HG02981 (cell line): ENCODE results near the gene MYOG.

Experiments
- ATAC-seq: cut with Tn5 transposase; IDR thresholded peaks from one replicate; pipeline ENCODE4 v1.9.1; 2021; ENCODE audit warnings: mild to moderate bottlenecking, moderate library complexity; ENCODE audit not compliant: unreplicated experiment

MYOG gene

GRCh38 chr1:203072911-203073310 lies 12.9 kb downstream of the MYOG start:
- ATAC-seq: no peak

- no peak for ATAC-seq
Observed at GRCh38 chr1:203072002-203072602, 13.7 kb downstream of the MYOG start.

- no peak for ATAC-seq
Observed at GRCh38 chr1:203069030-203069747, 16.6 kb downstream of the MYOG start.

- ATAC-seq: no peak
Observed at GRCh38 chr1:203066965-203067364, 18.8 kb downstream of the MYOG start.

- ATAC-seq: no peak
Observed at GRCh38 chr1:203065986-203066385, 19.8 kb downstream of the MYOG start.

GRCh38 chr1:203065191-203065590 lies 20.6 kb downstream of the MYOG start:
- ATAC-seq: no peak

- ATAC-seq: no peak
Observed at GRCh38 chr1:203063287-203063686, 22.5 kb downstream of the MYOG start.

GRCh38 chr1:203060115-203060514 lies 25.7 kb downstream of the MYOG start:
- no peak for ATAC-seq

GRCh38 chr1:203059485-203059884 lies 26.3 kb downstream of the MYOG start:
- no peak for ATAC-seq

- no peak for ATAC-seq
Observed at GRCh38 chr1:203058676-203058935, 27.2 kb downstream of the MYOG start.

- ATAC-seq: no peak
Observed at GRCh38 chr1:203057911-203058675, 27.7 kb downstream of the MYOG start.

- ATAC-seq: no peak
Observed at GRCh38 chr1:203056516-203056915, 29.3 kb downstream of the MYOG start.

- ATAC-seq: no peak
Observed at GRCh38 chr1:203056012-203056411, 29.8 kb downstream of the MYOG start.

- ATAC-seq: no peak
Observed at GRCh38 chr1:203055161-203055799, 30.5 kb downstream of the MYOG start.

GRCh38 chr1:203054642-203055041 lies 31.2 kb downstream of the MYOG start:
- no peak for ATAC-seq

- ATAC-seq: no peak
Observed at GRCh38 chr1:203054184-203054583, 31.6 kb downstream of the MYOG start.

- no peak for ATAC-seq
Observed at GRCh38 chr1:203052601-203053000, 33.2 kb downstream of the MYOG start.

- no peak for ATAC-seq
Observed at GRCh38 chr1:203051841-203052324, 33.9 kb downstream of the MYOG start.

- no peak for ATAC-seq
Observed at GRCh38 chr1:203050826-203051225, 35.0 kb downstream of the MYOG start.

- no peak for ATAC-seq
Observed at GRCh38 chr1:203049576-203050180, 36.1 kb downstream of the MYOG start.

GRCh38 chr1:203049077-203049476 lies 36.7 kb downstream of the MYOG start:
- ATAC-seq: no peak
